Neural cell (in vitro differentiated cells): ENCODE data around the gene CFAP61. TPM values are rescaled to one million over a fixed set of nuclear protein-coding genes. Genes with fewer than 3 reads are reported as not detected.
"Not testable (repeated sequence)": the region's sequence is repeated elsewhere in the genome, so short reads cannot be mapped to it uniquely, and the experiment has no call there.

Source experiments
- H2AFZ ChIP-seq: fragments of 200-600, 300-800 bp; sonication (generic), shearing (Covaris generic); 2 replicates; pipeline ENCODE4 v1.6.0; 2014; ENCODE audit warnings: low read depth, mild to moderate bottlenecking, antibody characterized with exemption, low read length, moderate library complexity
- H3F3A ChIP-seq: fragments of 200-600 bp; shearing (Covaris generic); 2 replicates; pipeline ENCODE4 v1.6.1; 2016; ENCODE audit warnings: mild to moderate bottlenecking, moderate library complexity, mixed read lengths, antibody characterized with exemption, low read length; ENCODE audit not compliant: insufficient read depth, poor library complexity, severe bottlenecking
- H3K27ac ChIP-seq: fragments of 200-600, 300-800 bp; sonication (generic), shearing (Covaris generic); 2 replicates; pipeline ENCODE4 v1.5.1; 2014; ENCODE audit warnings: mild to moderate bottlenecking, low read length, moderate library complexity
- H3K27me3 ChIP-seq: fragments of 300-800, 200-600 bp; sonication (generic), shearing (Covaris generic); 2 replicates; pipeline ENCODE4 v1.6.0; 2014; ENCODE audit warnings: mild to moderate bottlenecking, low read depth, low read length, moderate library complexity; ENCODE audit not compliant: insufficient read depth
- H3K36me3 ChIP-seq: fragments of 300-800, 200-600 bp; sonication (generic), shearing (Covaris generic); 2 replicates; pipeline ENCODE4 v1.5.1; 2014; ENCODE audit warnings: mild to moderate bottlenecking, antibody characterized with exemption, low read length, moderate library complexity; ENCODE audit not compliant: insufficient read depth
- H3K4me2 ChIP-seq: fragments of 300-800, 200-600 bp; sonication (generic), shearing (Covaris generic); 2 replicates; pipeline ENCODE4 v1.6.0; 2014; ENCODE audit warnings: mild to moderate bottlenecking, low read length
- H3K4me3 ChIP-seq: fragments of 300-800, 200-600 bp; sonication (generic), shearing (Covaris generic); 2 replicates; pipeline ENCODE4 v1.5.1; 2014; ENCODE audit warnings: mild to moderate bottlenecking, low read length, moderate library complexity
- H3K79me2 ChIP-seq: fragments of 200-600 bp; shearing (Covaris generic); replicated peaks from 2 replicates; pipeline ENCODE4 v1.6.0; 2014; ENCODE audit warnings: mild to moderate bottlenecking, low read length, moderate library complexity; ENCODE audit not compliant: insufficient read depth
- H3K9ac ChIP-seq: fragments of 300-800, 200-600 bp; sonication (generic), shearing (Covaris generic); 2 replicates; pipeline ENCODE4 v1.6.1; 2016; ENCODE audit warnings: mild to moderate bottlenecking, low read length, mixed read lengths
- H3K9me2 ChIP-seq: fragments of 200-600 bp; shearing (Covaris generic); 2 replicates; pipeline ENCODE4 v1.6.1; 2016; ENCODE audit warnings: mild to moderate bottlenecking, low read length, mixed read lengths; ENCODE audit not compliant: insufficient read depth
- H3K9me3 ChIP-seq: fragments of 200-600, 300-800 bp; sonication (generic), shearing (Covaris generic); 2 replicates; pipeline ENCODE4 v1.6.1; 2016; ENCODE audit warnings: mild to moderate bottlenecking, mixed run types, low read length, moderate library complexity, mixed read lengths
- H4K20me1 ChIP-seq: fragments of 200-600 bp; shearing (Covaris generic); 2 replicates; pipeline ENCODE4 v1.6.1; 2016; ENCODE audit warnings: mild to moderate bottlenecking, mixed run types; ENCODE audit not compliant: insufficient read depth
- CTCF ChIP-seq: fragments of 450-650 bp; IDR thresholded peaks from 2 replicates; pipeline ENCODE4 v1.5.1; 2014; ENCODE audit warnings: antibody characterized with exemption, mild to moderate bottlenecking, moderate library complexity; ENCODE audit not compliant: poor library complexity, severe bottlenecking
- EP300 ChIP-seq: fragments of 450-650 bp; conservative IDR thresholded peaks from 2 replicates; pipeline ENCODE4 v1.6.1; 2014; ENCODE audit warnings: antibody characterized with exemption, mild to moderate bottlenecking, moderate library complexity; ENCODE audit not compliant: poor library complexity, severe bottlenecking
- EZH2 ChIP-seq: fragments of 200-600, 300-800 bp; shearing (Covaris generic), sonication (generic); IDR thresholded peaks from 2 replicates; pipeline ENCODE4 v1.6.1; 2014; ENCODE audit warnings: antibody characterized with exemption, low read length, borderline replicate concordance, mild to moderate bottlenecking; ENCODE audit not compliant: insufficient read depth, poor library complexity, severe bottlenecking
- MXI1 ChIP-seq: fragments of 450-650 bp; conservative IDR thresholded peaks from 2 replicates; pipeline ENCODE4 v1.6.1; 2014; ENCODE audit warnings: antibody characterized with exemption, mild to moderate bottlenecking; ENCODE audit not compliant: poor library complexity, severe bottlenecking
- POLR2AphosphoS5 ChIP-seq: IDR thresholded peaks from 2 replicates; pipeline ENCODE4 v1.6.1; 2012
- RAD21 ChIP-seq: fragments of 450-650 bp; conservative IDR thresholded peaks from 2 replicates; pipeline ENCODE4 v1.6.1; 2014; ENCODE audit warnings: antibody characterized with exemption, mild to moderate bottlenecking, moderate library complexity
- REST ChIP-seq: IDR thresholded peaks from 2 replicates; pipeline ENCODE4 v1.6.1; 2012; ENCODE audit warnings: borderline replicate concordance
- SMC3 ChIP-seq: fragments of 450-650 bp; conservative IDR thresholded peaks from 2 replicates; pipeline ENCODE4 v1.6.1; 2014; ENCODE audit warnings: antibody characterized with exemption, mild to moderate bottlenecking, moderate library complexity; ENCODE audit not compliant: poor library complexity
- TAF1 ChIP-seq: IDR thresholded peaks from 2 replicates; pipeline ENCODE4 v1.6.1; 2012; ENCODE audit warnings: low read depth
- polyA plus RNA-seq: library from polyadenylated mRNA; depleted of rRNA; stranded (reverse); fragments of >200 nt; gene quantifications from 2 replicates; pipeline ENCODE4 v1.2.3, GENCODE V29; 2014

Gene CFAP61
- polyA plus RNA-seq, 1 donor from 2014 or later: 0.42 TPM

GRCh38 chr20:20103486-20103885, 51.2 kb downstream of the CFAP61 start:
- no peaks in the 10 kb centered on the region for H4K20me1 ChIP-seq
- H3K36me3 ChIP-seq: no peaks in the 10 kb centered on the region
- H3K9ac ChIP-seq: no peak overlapping the region
- TF ChIP-seq CTCF (no peak), SMC3 (no peak), POLR2AphosphoS5 (no peak), REST (no peak), RAD21 (no peak), EZH2 (no peak), EP300 (no peak), MXI1 (no peak), TAF1 (no peak)
- no peaks in the 10 kb centered on the region for H3K27me3 ChIP-seq
- H3K9me3 ChIP-seq: no peaks in the 10 kb centered on the region
- H3K27ac ChIP-seq: no peak overlapping the region
- H3K79me2 ChIP-seq: no peaks in the 10 kb centered on the region
- H3F3A ChIP-seq: no peaks in the 10 kb centered on the region
- no peak overlapping the region for H2AFZ ChIP-seq
- no peak overlapping the region for H3K4me3 ChIP-seq
- H3K4me2 ChIP-seq: no peak overlapping the region
- H3K9me2 ChIP-seq: no peaks in the 10 kb centered on the region

GRCh38 chr20:20123187-20123586, 70.9 kb downstream of the CFAP61 start:
- H3K4me2 ChIP-seq, H3K9me2 ChIP-seq, H4K20me1 ChIP-seq, H3K27ac ChIP-seq, H3K9me3 ChIP-seq, H3K36me3 ChIP-seq, H3K4me3 ChIP-seq, H3F3A ChIP-seq, H3K9ac ChIP-seq, H2AFZ ChIP-seq, H3K27me3 ChIP-seq, H3K79me2 ChIP-seq: not testable (repeated sequence)

GRCh38 chr20:20130399-20130798, 78.1 kb downstream of the CFAP61 start:
- H3K27ac ChIP-seq: no peak overlapping the region
- no peaks in the 10 kb centered on the region for H3K79me2 ChIP-seq
- no peak overlapping the region for H3K4me3 ChIP-seq
- no peaks in the 10 kb centered on the region for H3K9me2 ChIP-seq
- H3K36me3 ChIP-seq: no peaks in the 10 kb centered on the region
- H3F3A ChIP-seq: no peaks in the 10 kb centered on the region
- H2AFZ ChIP-seq: no peak overlapping the region
- peaks cover 8% of the 10 kb centered on the region for H3K9me3 ChIP-seq
- no peaks in the 10 kb centered on the region for H3K27me3 ChIP-seq
- TF ChIP-seq REST (no peak), SMC3 (peak; percentile 68), TAF1 (no peak), EZH2 (no peak), POLR2AphosphoS5 (no peak), CTCF (peak; percentile 61), MXI1 (no peak), RAD21 (peak; percentile 67), EP300 (no peak)
- no peak overlapping the region for H3K4me2 ChIP-seq
- no peak overlapping the region for H3K9ac ChIP-seq
- no peaks in the 10 kb centered on the region for H4K20me1 ChIP-seq
